Measurements from ENCODE around the gene ORAI3. TPM values are rescaled to one million over a fixed set of nuclear protein-coding genes. Genes with fewer than 3 reads are reported as not detected.

ORAI3 gene
- total and polyA plus RNA-seq, 2 of the 13 experiments (the other 11 are each of a cell fraction or from before 2014, with no cell fraction given): 11.4 to 32.0 TPM

DNA sequence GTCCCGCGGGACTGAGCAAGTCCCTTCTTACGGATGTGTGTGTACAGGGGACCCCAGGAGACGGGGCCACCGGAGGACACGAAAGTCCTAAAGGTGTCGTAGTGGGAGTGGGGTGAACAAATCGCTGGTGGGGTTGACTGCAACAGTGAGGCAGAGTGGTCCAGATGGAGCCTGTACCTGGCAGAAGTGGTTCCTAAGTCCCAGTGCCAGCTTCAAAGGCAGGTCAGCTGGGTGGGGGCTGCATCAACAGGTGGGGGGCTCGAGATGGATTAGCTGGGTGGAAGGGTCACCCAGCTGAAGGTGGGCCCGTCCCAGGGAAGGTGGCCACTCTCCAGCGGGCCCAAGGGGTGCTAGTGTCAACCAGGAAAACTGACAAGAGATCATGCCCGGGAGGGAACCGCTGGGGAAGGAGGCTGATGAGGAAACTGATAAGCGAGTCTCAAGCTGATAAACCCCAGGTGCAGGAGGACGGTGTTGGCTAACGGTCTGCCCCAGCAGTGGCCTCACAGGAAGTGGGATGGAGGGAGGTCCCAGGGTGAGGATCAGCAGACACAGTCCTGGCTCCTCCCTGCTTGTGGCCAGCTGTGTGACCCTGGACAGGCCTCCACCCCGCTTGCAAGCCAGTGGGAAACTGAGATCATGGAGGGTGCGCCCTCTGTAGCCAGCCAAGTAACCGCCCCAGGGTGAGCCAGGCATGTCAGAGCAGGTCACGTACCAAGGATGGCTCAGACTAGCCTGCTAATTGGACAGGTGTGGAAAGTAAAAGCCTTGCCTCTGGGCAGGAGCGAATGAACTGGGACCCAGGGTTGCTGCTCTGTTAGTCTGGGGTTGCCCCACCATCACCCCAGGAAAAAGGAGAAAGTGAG is 1.0 kb downstream of the ORAI3 start (continued):
- TF ChIP-seq MBNL3 (CRISPR knock-in tag; conservative IDR thresholded peaks at IDR 0.05) (no peak), SALL2 (CRISPR knock-in tag; IDR thresholded peaks at IDR 0.05) (0 out of 2 replicates have a peak, but pooled peaks have one; percentile 48), ZNF451 (CRISPR knock-in tag; IDR thresholded peaks at IDR 0.05) (peak; percentile 53; the same call in 1 of the 2 replicates), ZSCAN25 (CRISPR knock-in tag; IDR thresholded peaks at IDR 0.05) (peak; percentile 79; the same call in 1 of the 2 replicates), ARNT2 (CRISPR knock-in tag; IDR thresholded peaks at IDR 0.05; ENCODE audit: low read depth) (peak; percentile 97), SPEN (CRISPR knock-in tag; IDR thresholded peaks at IDR 0.05; ENCODE audit: low read depth) (peak; percentile 96), SNAI1 (CRISPR knock-in tag; IDR thresholded peaks at IDR 0.05; ENCODE audit: borderline replicate concordance) (peak; percentile 54; the same call in 1 of the 2 replicates), RFXAP (CRISPR knock-in tag; IDR thresholded peaks at IDR 0.05; ENCODE audit: borderline replicate concordance) (peak; percentile 77; the same call in 1 of the 2 replicates), PHF5A (CRISPR knock-in tag; IDR thresholded peaks at IDR 0.05; ENCODE audit: low read depth, unreplicated experiment) (peak; percentile 91), MAFK (conservative IDR thresholded peaks at IDR 0.05 in 1 of 2, IDR thresholded peaks at IDR 0.05 in 1 of 2; ENCODE audit: low read length in 2 of 2) (no peak), ARID2 (CRISPR knock-in tag; IDR thresholded peaks at IDR 0.05; ENCODE audit: borderline replicate concordance) (peak; percentile 88), ZSCAN31 (CRISPR knock-in tag; IDR thresholded peaks at IDR 0.05; ENCODE audit: low read depth) (peak; percentile 95), PHF20 (CRISPR knock-in tag; IDR thresholded peaks at IDR 0.05) (peak; percentile 78), ISL2 (CRISPR knock-in tag; IDR thresholded peaks at IDR 0.05) (no peak; the same call in 1 of the 2 replicates)
- TF ChIP-seq, protein P1, sequence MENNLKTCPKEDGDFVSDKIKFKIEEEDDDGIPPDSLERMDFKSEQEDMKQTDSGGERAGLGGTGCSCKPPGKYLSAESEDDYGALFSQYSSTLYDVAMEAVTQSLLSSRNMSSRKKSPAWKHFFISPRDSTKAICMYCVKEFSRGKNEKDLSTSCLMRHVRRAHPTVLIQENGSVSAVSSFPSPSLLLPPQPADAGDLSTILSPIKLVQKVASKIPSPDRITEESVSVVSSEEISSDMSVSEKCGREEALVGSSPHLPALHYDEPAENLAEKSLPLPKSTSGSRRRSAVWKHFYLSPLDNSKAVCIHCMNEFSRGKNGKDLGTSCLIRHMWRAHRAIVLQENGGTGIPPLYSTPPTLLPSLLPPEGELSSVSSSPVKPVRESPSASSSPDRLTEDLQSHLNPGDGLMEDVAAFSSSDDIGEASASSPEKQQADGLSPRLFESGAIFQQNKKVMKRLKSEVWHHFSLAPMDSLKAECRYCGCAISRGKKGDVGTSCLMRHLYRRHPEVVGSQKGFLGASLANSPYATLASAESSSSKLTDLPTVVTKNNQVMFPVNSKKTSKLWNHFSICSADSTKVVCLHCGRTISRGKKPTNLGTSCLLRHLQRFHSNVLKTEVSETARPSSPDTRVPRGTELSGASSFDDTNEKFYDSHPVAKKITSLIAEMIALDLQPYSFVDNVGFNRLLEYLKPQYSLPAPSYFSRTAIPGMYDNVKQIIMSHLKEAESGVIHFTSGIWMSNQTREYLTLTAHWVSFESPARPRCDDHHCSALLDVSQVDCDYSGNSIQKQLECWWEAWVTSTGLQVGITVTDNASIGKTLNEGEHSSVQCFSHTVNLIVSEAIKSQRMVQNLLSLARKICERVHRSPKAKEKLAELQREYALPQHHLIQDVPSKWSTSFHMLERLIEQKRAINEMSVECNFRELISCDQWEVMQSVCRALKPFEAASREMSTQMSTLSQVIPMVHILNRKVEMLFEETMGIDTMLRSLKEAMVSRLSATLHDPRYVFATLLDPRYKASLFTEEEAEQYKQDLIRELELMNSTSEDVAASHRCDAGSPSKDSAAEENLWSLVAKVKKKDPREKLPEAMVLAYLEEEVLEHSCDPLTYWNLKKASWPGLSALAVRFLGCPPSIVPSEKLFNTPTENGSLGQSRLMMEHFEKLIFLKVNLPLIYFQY (CRISPR knock-in tag; IDR thresholded peaks at IDR 0.05; ENCODE audit: borderline replicate concordance): peak; percentile 72
- TF ChIP-seq, protein P2, sequence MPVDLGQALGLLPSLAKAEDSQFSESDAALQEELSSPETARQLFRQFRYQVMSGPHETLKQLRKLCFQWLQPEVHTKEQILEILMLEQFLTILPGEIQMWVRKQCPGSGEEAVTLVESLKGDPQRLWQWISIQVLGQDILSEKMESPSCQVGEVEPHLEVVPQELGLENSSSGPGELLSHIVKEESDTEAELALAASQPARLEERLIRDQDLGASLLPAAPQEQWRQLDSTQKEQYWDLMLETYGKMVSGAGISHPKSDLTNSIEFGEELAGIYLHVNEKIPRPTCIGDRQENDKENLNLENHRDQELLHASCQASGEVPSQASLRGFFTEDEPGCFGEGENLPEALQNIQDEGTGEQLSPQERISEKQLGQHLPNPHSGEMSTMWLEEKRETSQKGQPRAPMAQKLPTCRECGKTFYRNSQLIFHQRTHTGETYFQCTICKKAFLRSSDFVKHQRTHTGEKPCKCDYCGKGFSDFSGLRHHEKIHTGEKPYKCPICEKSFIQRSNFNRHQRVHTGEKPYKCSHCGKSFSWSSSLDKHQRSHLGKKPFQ (CRISPR knock-in tag; IDR thresholded peaks at IDR 0.05; ENCODE audit: insufficient replicate concordance): no peak
- TF ChIP-seq, protein P3, sequence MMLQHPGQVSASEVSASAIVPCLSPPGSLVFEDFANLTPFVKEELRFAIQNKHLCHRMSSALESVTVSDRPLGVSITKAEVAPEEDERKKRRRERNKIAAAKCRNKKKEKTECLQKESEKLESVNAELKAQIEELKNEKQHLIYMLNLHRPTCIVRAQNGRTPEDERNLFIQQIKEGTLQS (CRISPR knock-in tag; IDR thresholded peaks at IDR 0.05): no peak
- TF ChIP-seq, protein P4, sequence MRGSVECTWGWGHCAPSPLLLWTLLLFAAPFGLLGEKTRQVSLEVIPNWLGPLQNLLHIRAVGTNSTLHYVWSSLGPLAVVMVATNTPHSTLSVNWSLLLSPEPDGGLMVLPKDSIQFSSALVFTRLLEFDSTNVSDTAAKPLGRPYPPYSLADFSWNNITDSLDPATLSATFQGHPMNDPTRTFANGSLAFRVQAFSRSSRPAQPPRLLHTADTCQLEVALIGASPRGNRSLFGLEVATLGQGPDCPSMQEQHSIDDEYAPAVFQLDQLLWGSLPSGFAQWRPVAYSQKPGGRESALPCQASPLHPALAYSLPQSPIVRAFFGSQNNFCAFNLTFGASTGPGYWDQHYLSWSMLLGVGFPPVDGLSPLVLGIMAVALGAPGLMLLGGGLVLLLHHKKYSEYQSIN (CRISPR knock-in tag; IDR thresholded peaks at IDR 0.05; ENCODE audit: borderline replicate concordance): no peak
